SU-DHL-6 (cell line): Measurements from ENCODE around the gene PDXP.
"Not testable (repeated sequence)": the region's sequence is repeated elsewhere in the genome, so short reads cannot be mapped to it uniquely, and the experiment has no call there.

Experiments
- H2AFZ ChIP-seq: fragments of 200-600 bp; sonication (generic); 2 replicates; pipeline ENCODE4 v1.6.1; 2014; ENCODE audit warnings: low read depth, mild to moderate bottlenecking, moderate library complexity, mixed read lengths, antibody characterized with exemption, low read length; ENCODE audit not compliant: severe bottlenecking
- H3F3A ChIP-seq: fragments of 200-600 bp; shearing (Covaris generic); 2 replicates; pipeline ENCODE4 v1.6.0; 2016; ENCODE audit warnings: antibody characterized with exemption, mild to moderate bottlenecking; ENCODE audit not compliant: insufficient read depth
- H3K27ac ChIP-seq: fragments of 200-600 bp; sonication (generic); 2 replicates; pipeline ENCODE4 v1.5.1; 2016; ENCODE audit warnings: low read depth, mild to moderate bottlenecking, low read length, moderate library complexity, mixed read lengths
- H3K27me3 ChIP-seq: fragments of 200-600 bp; sonication (generic), shearing (Covaris generic); 2 replicates; pipeline ENCODE4 v1.6.0; 2014; ENCODE audit warnings: mild to moderate bottlenecking, low read length
- H3K36me3 ChIP-seq: fragments of 200-600 bp; sonication (generic); 2 replicates; pipeline ENCODE4 v1.6.1; 2014; ENCODE audit warnings: mild to moderate bottlenecking, low read length, mixed read lengths
- H3K4me2 ChIP-seq: fragments of 300-600, 200-600 bp; shearing (Covaris generic), sonication (generic); 2 replicates; pipeline ENCODE4 v1.6.0; 2014; ENCODE audit warnings: low read length, low read depth, mild to moderate bottlenecking; ENCODE audit not compliant: poor library complexity, severe bottlenecking
- H3K4me3 ChIP-seq: fragments of 200-600 bp; sonication (generic); 2 replicates; pipeline ENCODE4 v1.5.1; 2014; ENCODE audit warnings: antibody characterized with exemption, low read length, mild to moderate bottlenecking, mixed read lengths; ENCODE audit not compliant: insufficient read depth, poor library complexity, severe bottlenecking
- H3K79me2 ChIP-seq: fragments of 200-600 bp; sonication (generic); 2 replicates; pipeline ENCODE4 v1.6.1; 2014; ENCODE audit warnings: mild to moderate bottlenecking, low read length, moderate library complexity; ENCODE audit not compliant: insufficient read depth
- H3K9ac ChIP-seq: fragments of 200-600 bp; sonication (generic); 2 replicates; pipeline ENCODE4 v1.7.0; 2014; ENCODE audit warnings: mild to moderate bottlenecking, low read length
- H3K9me2 ChIP-seq: fragments of 200-600 bp; sonication (generic); replicated peaks from 2 replicates; pipeline ENCODE4 v1.6.1; 2014; ENCODE audit warnings: low read length; ENCODE audit not compliant: insufficient read depth
- H3K9me3 ChIP-seq: fragments of 200-600 bp; sonication (generic); 2 replicates; pipeline ENCODE4 v1.6.1; 2014; ENCODE audit warnings: low read length, mixed read lengths; ENCODE audit not compliant: insufficient read depth
- H4K20me1 ChIP-seq: fragments of 200-600 bp; sonication (generic); 2 replicates; pipeline ENCODE4 v1.6.1; 2014; ENCODE audit warnings: low read depth, mild to moderate bottlenecking, antibody characterized with exemption, low read length, moderate library complexity, mixed read lengths
- EZH2phosphoT487 ChIP-seq: fragments of 200-600 bp; sonication (generic), shearing (Covaris generic); conservative IDR thresholded peaks from 2 replicates; pipeline ENCODE4 v1.6.1; 2018; ENCODE audit warnings: mild to moderate bottlenecking, antibody characterized with exemption, low read length, moderate library complexity, mixed read lengths
- TF ChIP-seq, protein P1 (sequence below): fragments of 200-600 bp; sonication (generic); IDR thresholded peaks from one replicate; pipeline ENCODE4 v1.5.1; 2017; ENCODE audit warnings: antibody characterized with exemption, mild to moderate bottlenecking, low read length, moderate library complexity; ENCODE audit not compliant: insufficient read depth, poor library complexity, severe bottlenecking

Gene PDXP

DNA sequence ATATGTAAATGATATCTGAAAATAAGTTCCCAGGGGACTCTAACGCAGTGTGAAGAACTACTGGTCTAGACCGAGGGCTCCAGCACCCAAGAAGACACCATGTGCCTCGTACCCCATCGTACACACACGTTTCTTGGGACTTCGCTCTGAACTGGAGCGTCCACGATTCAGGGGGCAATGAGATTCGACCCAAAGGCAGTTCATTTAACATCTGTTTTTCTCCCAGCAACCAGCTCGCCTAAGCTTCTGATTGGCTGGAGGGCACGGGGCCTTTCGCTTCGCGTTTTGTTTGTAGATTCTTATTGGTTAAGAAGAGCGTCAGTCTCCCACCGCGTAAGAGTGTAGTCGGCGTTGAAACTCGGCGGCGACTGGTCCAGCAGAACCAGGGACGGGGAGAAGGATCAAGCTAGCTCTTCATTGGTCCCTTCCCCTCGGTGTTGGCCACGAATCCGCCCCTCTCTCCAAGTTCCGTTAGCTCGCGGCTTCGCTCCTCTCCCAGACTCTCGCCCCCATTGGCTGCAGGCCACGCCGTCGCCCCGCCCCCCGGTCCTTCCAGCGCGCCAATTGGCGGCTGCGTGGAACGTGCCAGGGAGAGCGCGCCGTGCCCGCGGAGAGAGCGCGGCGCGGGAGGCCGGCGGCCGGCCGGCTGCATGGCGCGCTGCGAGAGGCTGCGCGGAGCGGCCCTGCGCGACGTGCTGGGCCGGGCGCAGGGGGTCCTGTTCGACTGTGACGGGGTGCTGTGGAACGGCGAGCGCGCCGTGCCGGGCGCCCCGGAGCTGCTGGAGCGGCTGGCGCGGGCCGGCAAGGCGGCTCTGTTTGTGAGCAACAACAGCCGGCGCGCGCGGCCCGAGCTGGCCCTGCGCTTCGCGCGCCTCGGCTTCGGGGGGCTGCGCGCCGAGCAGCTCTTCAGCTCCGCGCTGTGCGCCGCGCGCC lies at the start of gene PDXP:
TSS of gene PDXP (plus strand) at position 591 of the 933 bp plus-strand sequence. CDS start at position 651, 60 bp downstream.
- TF ChIP-seq, protein P1, sequence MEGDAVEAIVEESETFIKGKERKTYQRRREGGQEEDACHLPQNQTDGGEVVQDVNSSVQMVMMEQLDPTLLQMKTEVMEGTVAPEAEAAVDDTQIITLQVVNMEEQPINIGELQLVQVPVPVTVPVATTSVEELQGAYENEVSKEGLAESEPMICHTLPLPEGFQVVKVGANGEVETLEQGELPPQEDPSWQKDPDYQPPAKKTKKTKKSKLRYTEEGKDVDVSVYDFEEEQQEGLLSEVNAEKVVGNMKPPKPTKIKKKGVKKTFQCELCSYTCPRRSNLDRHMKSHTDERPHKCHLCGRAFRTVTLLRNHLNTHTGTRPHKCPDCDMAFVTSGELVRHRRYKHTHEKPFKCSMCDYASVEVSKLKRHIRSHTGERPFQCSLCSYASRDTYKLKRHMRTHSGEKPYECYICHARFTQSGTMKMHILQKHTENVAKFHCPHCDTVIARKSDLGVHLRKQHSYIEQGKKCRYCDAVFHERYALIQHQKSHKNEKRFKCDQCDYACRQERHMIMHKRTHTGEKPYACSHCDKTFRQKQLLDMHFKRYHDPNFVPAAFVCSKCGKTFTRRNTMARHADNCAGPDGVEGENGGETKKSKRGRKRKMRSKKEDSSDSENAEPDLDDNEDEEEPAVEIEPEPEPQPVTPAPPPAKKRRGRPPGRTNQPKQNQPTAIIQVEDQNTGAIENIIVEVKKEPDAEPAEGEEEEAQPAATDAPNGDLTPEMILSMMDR, result no peak
- TF ChIP-seq EZH2phosphoT487, result no peak
- Histone ChIP-seq H3K9me2 (no peaks in the 10 kb centered on the region), H3K36me3 (no peaks in the 10 kb centered on the region), H3K27me3 (no peaks in the 10 kb centered on the region), H3K27ac (peak within 1 kb of the TSS; percentile 74), H4K20me1 (no peaks in the 10 kb centered on the region; the same call in 1 of the 2 replicates), H3K79me2 (peaks cover 40% of the 10 kb centered on the region), H3K4me2 (peak within 1 kb of the TSS; percentile 94), H3K9me3 (no peaks in the 10 kb centered on the region), H3K4me3 (peak within 1 kb of the TSS; percentile 89), H3K9ac (peak within 1 kb of the TSS; percentile 85), H2AFZ (peak within 1 kb of the TSS; percentile 29), H3F3A (peaks cover 31% of the 10 kb centered on the region)

GRCh38 chr22:37609240-37610152 lies 49.0 kb upstream of the PDXP start:
- no peak overlapping the region for H2AFZ ChIP-seq
- H3K9ac ChIP-seq, result peak overlapping the region; percentile 86

GRCh38 chr22:37610153-37610475 lies 48.4 kb upstream of the PDXP start:
- H3K9me2 ChIP-seq, H3K27me3 ChIP-seq, H3K36me3 ChIP-seq, H2AFZ ChIP-seq, H4K20me1 ChIP-seq, H3K9me3 ChIP-seq: not testable (repeated sequence)
- Histone ChIP-seq H3K4me2 (peak overlapping the region; percentile 88), H3K4me3 (peak overlapping the region; percentile 88), H3K9ac (peak overlapping the region; percentile 86), H3K79me2 (peaks cover 30% of the 10 kb centered on the region), H3F3A (peaks cover 20% of the 10 kb centered on the region), H3K27ac (peak overlapping the region; percentile 95)

More at GRCh38 chr22:37609240-37610152, 49.0 kb upstream of the PDXP start:
- Histone ChIP-seq H3K9me2 (no peaks in the 10 kb centered on the region), H3K4me3 (peak overlapping the region; percentile 88), H3K4me2 (peak overlapping the region; percentile 88), H3F3A (peaks cover 20% of the 10 kb centered on the region), H3K27ac (peak overlapping the region; percentile 95), H3K27me3 (no peaks in the 10 kb centered on the region), H4K20me1 (no peaks in the 10 kb centered on the region), H3K79me2 (peaks cover 30% of the 10 kb centered on the region), H3K36me3 (no peaks in the 10 kb centered on the region), H3K9me3 (no peaks in the 10 kb centered on the region)
- TF ChIP-seq EZH2phosphoT487, result no peak
- TF ChIP-seq, protein P1, result no peak
